ENCODE data around the gene PCBP3.

GRCh38 chr21:45942755-45943629, 299.5 kb downstream of the PCBP3 start:
- TF ChIP-seq RAD21 (IDR thresholded peaks at IDR 0.05) (no peak), CTCF (IDR thresholded peaks at IDR 0.05; ENCODE audit: low read depth, low read length, missing input control) (no peak), EGR1 (IDR thresholded peaks at IDR 0.05; ENCODE audit: low read depth in 2 of 2) (no peak), YY1 (IDR thresholded peaks at IDR 0.05) (no peak), JUND (IDR thresholded peaks at IDR 0.05) (no peak), SP1 (IDR thresholded peaks at IDR 0.05) (no peak), ZBTB33 (IDR thresholded peaks at IDR 0.05) (no peak), TAF1 (conservative IDR thresholded peaks at IDR 0.05) (no peak), ATF3 (IDR thresholded peaks at IDR 0.05) (no peak)
